Activated CD8-positive, alpha-beta memory T cell treated with anti-CD3 and anti-CD28 coated beads, Interleukin-2, amount 50 U/mL, for 4 hours (primary cell): Measurements from ENCODE around the gene PRCC.

Experiments
- DNase-seq: peaks from one replicate; pipeline ENCODE4 v3.0.0-alpha.2; 2020

Gene PRCC

GRCh38 chr1:156767101-156767878 is at the start of gene PRCC:
TSS of gene PRCC (plus strand) at chr1:156767535. CDS start at chr1:156767772, 237 bp downstream.
- peak; percentile 94 for DNase-seq

GRCh38 chr1:156721131-156721530 is 46.2 kb upstream of the PRCC start:
- DNase-seq, result no peak

GRCh38 chr1:156721535-156721934 is 45.8 kb upstream of the PRCC start:
- no peak for DNase-seq

- peak; percentile 80 for DNase-seq
These were observed 41.6 kb upstream of the PRCC start for GRCh38 chr1:156725683-156726280.

GRCh38 chr1:156726549-156727226 is 40.6 kb upstream of the PRCC start:
- peak; percentile 42 for DNase-seq

- DNase-seq, result no peak
These were observed 39.8 kb upstream of the PRCC start for GRCh38 chr1:156727492-156727891.

GRCh38 chr1:156727926-156728598 is 39.3 kb upstream of the PRCC start, which contains the start of gene METTL25B:
TSS of gene METTL25B (plus strand) at chr1:156728469. CDS start at chr1:156729105, 636 bp downstream.
- DNase-seq, result peak; percentile 64

GRCh38 chr1:156728599-156729462 is 38.5 kb upstream of the PRCC start, which contains the start of gene ISG20L2:
TSS of gene ISG20L2 (minus strand) at chr1:156728766. CDS start at chr1:156727652, 1,114 bp downstream.
- DNase-seq, result peak; percentile 93

- DNase-seq, result no peak
These were observed 33.2 kb upstream of the PRCC start for GRCh38 chr1:156733989-156734584.

- DNase-seq, result no peak
These were observed 28.9 kb upstream of the PRCC start for GRCh38 chr1:156738407-156738806.

- DNase-seq, result no peak
These were observed 28.4 kb upstream of the PRCC start for GRCh38 chr1:156738916-156739315.

- DNase-seq, result no peak
These were observed 27.0 kb upstream of the PRCC start for GRCh38 chr1:156740237-156740740.

- DNase-seq, result peak; percentile 95
These were observed 26.4 kb upstream of the PRCC start, which contains the start of gene MRPL24 for GRCh38 chr1:156740741-156741480. TSS of gene MRPL24 (minus strand) at chr1:156741088. CDS start at chr1:156738704, 2,384 bp downstream.

- no peak for DNase-seq
These were observed 25.8 kb upstream of the PRCC start for GRCh38 chr1:156741481-156741983.

- DNase-seq, result no peak
These were observed 25.3 kb upstream of the PRCC start for GRCh38 chr1:156742017-156742416.

GRCh38 chr1:156742801-156743200 is 24.5 kb upstream of the PRCC start:
- DNase-seq, result no peak

GRCh38 chr1:156743367-156744302 is 23.7 kb upstream of the PRCC start:
- DNase-seq, result no peak

GRCh38 chr1:156744344-156744743 is 23.0 kb upstream of the PRCC start:
- DNase-seq, result no peak

GRCh38 chr1:156744786-156745419 is 22.4 kb upstream of the PRCC start:
- no peak for DNase-seq
